Upper lobe of left lung (tissue), 6 donors: Measurements from ENCODE around the gene TENM3. TPM values are rescaled to one million over a fixed set of nuclear protein-coding genes. Genes with fewer than 3 reads are reported as not detected.

Experiments
- ATAC-seq, 2 donors: fragments of 200-7000 bp; cut with Tn5 transposase; one replicate each; pipeline ENCODE4 v1.9.1; 2022; ENCODE audit warnings: mild to moderate bottlenecking in 2 of 2, moderate library complexity in 2 of 2; ENCODE audit not compliant: low FRiP score in 2 of 2
- DNase-seq, 2 donors: peaks; one replicate each; pipeline ENCODE4 v3.0.0-alpha.2; 2019 to 2020
- H3K27ac ChIP-seq, 4 donors: fragments of 200-600 bp; sonication (generic); one replicate each; pipeline ENCODE4 v1.5.1; 2016 to 2019
- H3K27me3 ChIP-seq, 4 donors: fragments of 200-600 bp; sonication (generic); one replicate each; pipeline ENCODE4 v1.5.1; 2017 to 2019
- H3K36me3 ChIP-seq, 4 donors: fragments of 200-600 bp; sonication (generic); one replicate each; pipeline ENCODE4 v1.5.1; 2016 to 2019
- H3K4me1 ChIP-seq, 4 donors: fragments of 200-600 bp; sonication (generic); one replicate each; pipeline ENCODE4 v1.5.1; 2018 to 2019
- H3K4me3 ChIP-seq, 4 donors: fragments of 200-600 bp; sonication (generic); one replicate each; pipeline ENCODE4 v1.5.1; 2017 to 2019; ENCODE audit warnings: mild to moderate bottlenecking in 2 of 4, moderate library complexity in 1 of 4
- H3K9me3 ChIP-seq, 4 donors: fragments of 200-600 bp; sonication (generic); one replicate each; pipeline ENCODE4 v1.5.1; 2018 to 2019
- CTCF ChIP-seq, 6 experiments: fragments of 450-650 bp in 4 of 6; fragments of 200-600 bp in 2 of 6; sonication (generic) in 2 of 6; IDR thresholded peaks; one replicate each; pipeline ENCODE4 v1.5.1; 2016 to 2019; ENCODE audit warnings: antibody characterized with exemption in 6 of 6
- EP300 ChIP-seq, 4 donors: sonication (generic); formaldehyde crosslinking; IDR thresholded peaks; one replicate each; pipeline ENCODE4 v1.5.1; 2017; ENCODE audit warnings: antibody characterized with exemption in 4 of 4, control low read depth in 2 of 4
- POLR2A ChIP-seq, 4 donors: fragments of 450-650 bp; IDR thresholded peaks; one replicate each; pipeline ENCODE4 v1.5.1; 2016 to 2017; ENCODE audit warnings: antibody characterized with exemption in 4 of 4, mild to moderate bottlenecking in 2 of 4
- POLR2AphosphoS5 ChIP-seq, 2 donors: sonication (generic); formaldehyde crosslinking; IDR thresholded peaks; one replicate each; pipeline ENCODE4 v1.5.1; 2017; ENCODE audit warnings: antibody characterized with exemption in 2 of 2
- WGBS, 2 donors: methylation state at CpG; one replicate each; pipeline ENCODE4 v1.1.5; 2017 to 2018; 5-methylcytosine and 5-hydroxymethylcytosine counted together
- total RNA-seq, 6 donors: library from RNA; depleted of rRNA in 4 of 6; stranded (reverse); fragments of >200 nt in 4 of 6; gene quantifications; one replicate each; pipeline versions ENCODE4 v1.1.0 to v1.2.1, GENCODE V29; 2016 to 2021
- donor health status: DM: no; HTN: no; CAD: no; lungs with moderate emphysema.
- donor health status: DM: no; HTN: yes; CAD: no; lungs with severe emphysema.

The TENM3 gene
- total RNA-seq, 6 donors from 2014 or later: 0.33 to 7.1 (median 1.1) TPM

GRCh38 chr4:182276210-182277109, 33.3 kb downstream of the TENM3 start:
- Histone ChIP-seq H3K27ac (no peak overlapping the region), H3K4me3 (no peak overlapping the region), H3K27me3 (no peaks in the 10 kb centered on the region), H3K36me3 (no peaks in the 10 kb centered on the region), H3K9me3 (no peaks in the 10 kb centered on the region), H3K4me1 (no peaks in the 10 kb centered on the region)
- no peak for ATAC-seq
- WGBS, 2 donors: 37 to 43% methylated on average over 11 of the region's 11 CpGs
- DNase-seq: no peak
- TF ChIP-seq EP300 (IDR thresholded peaks at IDR 0.05) (no peak), POLR2AphosphoS5 (IDR thresholded peaks at IDR 0.05) (no peak), CTCF (IDR thresholded peaks at IDR 0.05) (no peak), POLR2A (IDR thresholded peaks at IDR 0.05) (no peak)

GRCh38 chr4:182277377-182277776, 34.2 kb downstream of the TENM3 start:
- Histone ChIP-seq H3K27ac (no peak overlapping the region), H3K36me3 (no peaks in the 10 kb centered on the region), H3K4me1 (no peaks in the 10 kb centered on the region), H3K4me3 (no peak overlapping the region), H3K9me3 (no peaks in the 10 kb centered on the region), H3K27me3 (no peaks in the 10 kb centered on the region)
- WGBS, 2 donors: 80 to 82% methylated on average over 2 of the region's 2 CpGs
- DNase-seq (no peak), ATAC-seq (peak in 1 of 2 donors; percentile 48)
- TF ChIP-seq POLR2AphosphoS5 (IDR thresholded peaks at IDR 0.05) (no peak), EP300 (IDR thresholded peaks at IDR 0.05) (no peak), CTCF (IDR thresholded peaks at IDR 0.05) (no peak)

- 83 to 85% methylated on average over 11 of the region's 11 CpGs for WGBS, 2 donors
- ATAC-seq: no peak
- no peak overlapping the region for H3K27ac ChIP-seq
- H3K4me1 ChIP-seq: no peaks in the 10 kb centered on the region
- TF ChIP-seq POLR2A (IDR thresholded peaks at IDR 0.05) (no peak), POLR2AphosphoS5 (IDR thresholded peaks at IDR 0.05) (no peak), EP300 (IDR thresholded peaks at IDR 0.05) (no peak)
- H3K36me3 ChIP-seq: no peaks in the 10 kb centered on the region
- DNase-seq: no peak
- no peaks in the 10 kb centered on the region for H3K9me3 ChIP-seq
- H3K4me3 ChIP-seq: no peak overlapping the region
- no peaks in the 10 kb centered on the region for H3K27me3 ChIP-seq
Observed at GRCh38 chr4:182278729-182279128, 35.5 kb downstream of the TENM3 start.

- TF ChIP-seq POLR2A (IDR thresholded peaks at IDR 0.05) (no peak), POLR2AphosphoS5 (IDR thresholded peaks at IDR 0.05) (no peak), EP300 (IDR thresholded peaks at IDR 0.05) (no peak)
- H3K27me3 ChIP-seq: no peaks in the 10 kb centered on the region
- H3K4me3 ChIP-seq: no peak overlapping the region
- no peaks in the 10 kb centered on the region for H3K9me3 ChIP-seq
- H3K36me3 ChIP-seq: no peaks in the 10 kb centered on the region
- DNase-seq (no peak), ATAC-seq (no peak)
- WGBS, 2 donors: 70 to 71% methylated on average over 7 of the region's 7 CpGs
- no peaks in the 10 kb centered on the region for H3K4me1 ChIP-seq
- H3K27ac ChIP-seq: no peak overlapping the region
Observed at GRCh38 chr4:182280436-182281111, 37.4 kb downstream of the TENM3 start.

- TF ChIP-seq CTCF (IDR thresholded peaks at IDR 0.05) (no peak), POLR2AphosphoS5 (IDR thresholded peaks at IDR 0.05) (no peak), POLR2A (IDR thresholded peaks at IDR 0.05) (no peak), EP300 (IDR thresholded peaks at IDR 0.05) (no peak)
- ATAC-seq (no peak), DNase-seq (no peak)
- Histone ChIP-seq H3K27me3 (no peaks in the 10 kb centered on the region), H3K4me3 (no peak overlapping the region), H3K9me3 (no peaks in the 10 kb centered on the region), H3K4me1 (no peaks in the 10 kb centered on the region), H3K27ac (no peak overlapping the region), H3K36me3 (no peaks in the 10 kb centered on the region)
- WGBS, 2 donors: 82 to 87% methylated on average over 3 of the region's 3 CpGs
Observed at GRCh38 chr4:182286035-182286434, 42.8 kb downstream of the TENM3 start.
